ENCODE results near the gene PTPRN2. TPM values are rescaled to one million over a fixed set of nuclear protein-coding genes. Genes with fewer than 3 reads are reported as not detected.

Gene PTPRN2
- total and polyA plus RNA-seq, 2 of the 13 experiments (the other 11 are each of a cell fraction or from before 2014, with no cell fraction given): 2.5 to 24.2 TPM

- ChIA-PET POLR2A (no interaction called here), CTCF (ENCODE audit: low intra/inter-chr PET ratio, low total read pairs) (no interaction called here)
- Histone ChIP-seq H4K20me1 (ENCODE audit: insufficient read depth, low read length) (peaks cover 18% of the 10 kb centered on the region; the same call in 1 of the 2 replicates), H3K4me3 (replicated peaks in 1 of 3; ENCODE audit: insufficient read depth in 1 of 3, low read depth in 2 of 3, low read length in 3 of 3) (no peak overlapping the region), H3K27me3 (ENCODE audit: control insufficient read depth in 1 of 2, insufficient read depth in 2 of 2, low read length in 2 of 2) (peaks cover 3 to 45% of the 10 kb centered on the region in 2 experiments; a peak in 4 of 5 replicates), H3K4me1 (ENCODE audit: insufficient read depth, low read length) (no peaks in the 10 kb centered on the region), H2AFZ (ENCODE audit: low read length) (no peak overlapping the region), H3K9me3 (ENCODE audit: low read length) (no peaks in the 10 kb centered on the region), H3K4me2 (ENCODE audit: low read depth, low read length) (no peak overlapping the region), H3K36me3 (replicated peaks in 1 of 2; ENCODE audit: control insufficient read depth in 1 of 2, insufficient read depth in 2 of 2, low read length in 2 of 2) (no peaks in the 10 kb centered on the region), H3K27ac (ENCODE audit: extremely low read length, insufficient read depth, low read length) (no peak overlapping the region), H3K79me2 (ENCODE audit: insufficient read depth, low read length) (no peaks in the 10 kb centered on the region), H3K9ac (ENCODE audit: insufficient read depth, low read depth, low read length) (no peak overlapping the region)
- DNase-seq (ENCODE audit: low spot score): no peak
- ATAC-seq: no peak; the same call in 2 of the 3 replicates
- in situ Hi-C loops (cut with HindIII; ENCODE audit: extremely low pct_ligation_motif_present, low pct_unique_long_range_greater_than_20kb) (no loop called here), intact Hi-C loops (cut with micrococcal nuclease; ENCODE audit: unreplicated experiment) (no loop called here)
- 61% methylated on average over 14 of the region's 21 CpGs for WGBS (ENCODE audit: low lambda C conversion rate)
- no peak for FAIRE-seq
- no TSS peak for BruUV-seq (replicated peaks)
- TF ChIP-seq ZBTB49 (CRISPR knock-in tag; IDR thresholded peaks at IDR 0.05; ENCODE audit: borderline replicate concordance): no peak
- TF ChIP-seq IRX3 (CRISPR knock-in tag; IDR thresholded peaks at IDR 0.05; ENCODE audit: borderline replicate concordance, low read depth): no peak
- no peak for TF ChIP-seq RXRB (CRISPR knock-in tag; IDR thresholded peaks at IDR 0.05; ENCODE audit: borderline replicate concordance)
- TF ChIP-seq ZBTB20 (CRISPR knock-in tag; IDR thresholded peaks at IDR 0.05; ENCODE audit: borderline replicate concordance, low read depth): no peak
- no peak for TF ChIP-seq ZNF704 (CRISPR knock-in tag; IDR thresholded peaks at IDR 0.05; ENCODE audit: borderline replicate concordance)
- TF ChIP-seq ZNF275 (CRISPR knock-in tag; IDR thresholded peaks at IDR 0.05; ENCODE audit: borderline replicate concordance): no peak
- no peak for TF ChIP-seq ZNF138 (CRISPR knock-in tag; IDR thresholded peaks at IDR 0.05; ENCODE audit: low read depth)
- TF ChIP-seq SETDB1 (CRISPR knock-in tag; IDR thresholded peaks at IDR 0.05; ENCODE audit: borderline replicate concordance): no peak
- TF ChIP-seq JARID2 (CRISPR knock-in tag; IDR thresholded peaks at IDR 0.05; ENCODE audit: insufficient replicate concordance): no peak
- TF ChIP-seq ZNF180 (CRISPR knock-in tag; IDR thresholded peaks at IDR 0.05; ENCODE audit: borderline replicate concordance, low read depth): no peak
- TF ChIP-seq CENPX (CRISPR knock-in tag; IDR thresholded peaks at IDR 0.05): no peak
- TF ChIP-seq SRSF9 (IDR thresholded peaks at IDR 0.05; ENCODE audit: borderline replicate concordance, insufficient read depth, low read depth, low read length, poor library complexity, severe bottlenecking): no peak
- no peak for TF ChIP-seq SYNCRIP (IDR thresholded peaks at IDR 0.05; ENCODE audit: insufficient read depth, low read depth, low read length)
- TF ChIP-seq ZSCAN22 (CRISPR knock-in tag; IDR thresholded peaks at IDR 0.05): no peak
- TF ChIP-seq THYN1 (CRISPR knock-in tag; IDR thresholded peaks at IDR 0.05; ENCODE audit: borderline replicate concordance, low read depth): no peak
- no peak for TF ChIP-seq CAMTA2 (CRISPR knock-in tag; IDR thresholded peaks at IDR 0.05; ENCODE audit: borderline replicate concordance)
- TF ChIP-seq ZNF512 (CRISPR knock-in tag; IDR thresholded peaks at IDR 0.05): no peak
Observed at GRCh38 chr7:157727964-157728615, 859.5 kb downstream of the PTPRN2 start.
